ENCODE data around the gene ATF4. TPM values are rescaled to one million over a fixed set of nuclear protein-coding genes. Genes with fewer than 3 reads are reported as not detected.

ATF4 gene
- total RNA-seq, 2 experiments from 2014 or later = 589 to 609 TPM

- Mint-ChIP-seq H3K9me3 (no peaks in the 10 kb centered on the region), H3K4me1 (ENCODE audit: low read depth) (peaks cover 20% of the 10 kb centered on the region), H3K27ac (no peak overlapping the region), H3K27me3 (ENCODE audit: low read depth) (no peaks in the 10 kb centered on the region), H3K4me3 (no peak overlapping the region), H3K36me3 (ENCODE audit: low read depth) (peaks cover 10% of the 10 kb centered on the region)
- CTCF ChIA-PET = interaction anchor here (0.6 to 4.1 kb wide), 27 partner anchors 9 to 813 kb away, joined by 3 to 67 read pairs (median 6); no protein-coding TSS in a partner anchor
- no peak for DNase-seq
- intact Hi-C loops (cut with micrococcal nuclease) = loop anchor here (10.0 kb wide), 1 partner anchor 1749 kb away; the partner anchor contains the start of gene RANGAP1
Observed at GRCh38 chr22:39535357-39535725, 15.0 kb downstream of the ATF4 start.

GRCh38 chr22:39535831-39536449, 15.6 kb downstream of the ATF4 start:
- CTCF ChIA-PET = interaction anchor here (1.2 to 4.1 kb wide), 12 partner anchors 8 to 812 kb away, joined by 3 to 67 read pairs (median 6); no protein-coding TSS in a partner anchor
- Mint-ChIP-seq H3K36me3 (ENCODE audit: low read depth) (peaks cover 5% of the 10 kb centered on the region), H3K27ac (no peak overlapping the region), H3K9me3 (no peaks in the 10 kb centered on the region), H3K4me1 (ENCODE audit: low read depth) (peaks cover 14% of the 10 kb centered on the region), H3K27me3 (ENCODE audit: low read depth) (no peaks in the 10 kb centered on the region), H3K4me3 (no peak overlapping the region)
- intact Hi-C loops (cut with micrococcal nuclease) = loop anchor here (10.0 kb wide), 1 partner anchor 1749 kb away; the partner anchor contains the start of gene RANGAP1
- DNase-seq = no peak

GRCh38 chr22:39536711-39537110, 16.3 kb downstream of the ATF4 start:
- no peak for DNase-seq
- peaks cover 7% of the 10 kb centered on the region for H3K4me1 Mint-ChIP-seq (ENCODE audit: low read depth)
- no peak overlapping the region for H3K27ac Mint-ChIP-seq
- no peak overlapping the region for H3K4me3 Mint-ChIP-seq
- intact Hi-C loops (cut with micrococcal nuclease) = loop anchor here (10.0 kb wide), 1 partner anchor 1748 kb away; the partner anchor contains the start of gene RANGAP1
- peaks cover 2% of the 10 kb centered on the region for H3K36me3 Mint-ChIP-seq (ENCODE audit: low read depth)
- H3K9me3 Mint-ChIP-seq = no peaks in the 10 kb centered on the region
- no peaks in the 10 kb centered on the region for H3K27me3 Mint-ChIP-seq (ENCODE audit: low read depth)
- CTCF ChIA-PET = interaction anchor here (1.2 to 4.1 kb wide), 3 partner anchors 23 to 489 kb away, joined by 3 to 67 read pairs (median 9); no protein-coding TSS in a partner anchor

- no peak overlapping the region for H3K4me3 Mint-ChIP-seq
- intact Hi-C loops (cut with micrococcal nuclease) = loop anchor here (10.0 kb wide), 1 partner anchor 1747 kb away; the partner anchor contains the start of gene RANGAP1
- no peak overlapping the region for H3K27ac Mint-ChIP-seq
- peaks cover under 1% of the 10 kb centered on the region for H3K27me3 Mint-ChIP-seq (ENCODE audit: low read depth)
- CTCF ChIA-PET = interaction anchor here (1.1 to 1.2 kb wide), 2 partner anchors 487 to 499 kb away, joined by 5 to 9 read pairs; no protein-coding TSS in a partner anchor
- H3K36me3 Mint-ChIP-seq (ENCODE audit: low read depth) = no peaks in the 10 kb centered on the region
- H3K4me1 Mint-ChIP-seq (ENCODE audit: low read depth) = peaks cover 3% of the 10 kb centered on the region
- DNase-seq = no peak
- no peaks in the 10 kb centered on the region for H3K9me3 Mint-ChIP-seq
Observed at GRCh38 chr22:39537975-39538374, 17.6 kb downstream of the ATF4 start.

- peak; percentile 59 for DNase-seq
- Mint-ChIP-seq H3K9me3 (no peaks in the 10 kb centered on the region), H3K27ac (no peak overlapping the region), H3K36me3 (ENCODE audit: low read depth) (no peaks in the 10 kb centered on the region), H3K4me3 (no peak overlapping the region), H3K4me1 (ENCODE audit: low read depth) (peaks cover 10% of the 10 kb centered on the region), H3K27me3 (ENCODE audit: low read depth) (peaks cover 25% of the 10 kb centered on the region)
- intact Hi-C loops (cut with micrococcal nuclease) = no loop called here
- CTCF ChIA-PET = interaction anchor here (0.6 to 4.1 kb wide), 5 partner anchors 8 to 482 kb away, joined by 3 to 20 read pairs (median 3); no protein-coding TSS in a partner anchor
Observed at GRCh38 chr22:39543095-39543494, 22.7 kb downstream of the ATF4 start.

- H3K9me3 Mint-ChIP-seq = no peaks in the 10 kb centered on the region
- CTCF ChIA-PET = interaction anchor here (1.3 to 4.1 kb wide), 3 partner anchors 11 to 479 kb away, joined by 6 to 20 read pairs (median 14); no protein-coding TSS in a partner anchor
- intact Hi-C loops (cut with micrococcal nuclease) = no loop called here
- peaks cover 10% of the 10 kb centered on the region for H3K4me1 Mint-ChIP-seq (ENCODE audit: low read depth)
- no peak overlapping the region for H3K27ac Mint-ChIP-seq
- peak; percentile 80 for DNase-seq
- no peak overlapping the region for H3K4me3 Mint-ChIP-seq
- H3K36me3 Mint-ChIP-seq (ENCODE audit: low read depth) = no peaks in the 10 kb centered on the region
- peaks cover 28% of the 10 kb centered on the region for H3K27me3 Mint-ChIP-seq (ENCODE audit: low read depth)
Observed at GRCh38 chr22:39545386-39546365, 25.3 kb downstream of the ATF4 start.

- no peak overlapping the region for H3K4me3 Mint-ChIP-seq
- no peak overlapping the region for H3K27ac Mint-ChIP-seq
- H3K9me3 Mint-ChIP-seq = no peaks in the 10 kb centered on the region
- H3K27me3 Mint-ChIP-seq (ENCODE audit: low read depth) = peaks cover 29% of the 10 kb centered on the region
- H3K36me3 Mint-ChIP-seq (ENCODE audit: low read depth) = no peaks in the 10 kb centered on the region
- peaks cover 10% of the 10 kb centered on the region for H3K4me1 Mint-ChIP-seq (ENCODE audit: low read depth)
- DNase-seq = no peak
- CTCF ChIA-PET = interaction anchor here (1.3 kb wide), 1 partner anchor 12 kb away, joined by 4 read pairs; no protein-coding TSS in a partner anchor
- intact Hi-C loops (cut with micrococcal nuclease) = no loop called here
Observed at GRCh38 chr22:39546889-39547586, 26.7 kb downstream of the ATF4 start.

- Mint-ChIP-seq H3K4me3 (no peak overlapping the region), H3K9me3 (no peaks in the 10 kb centered on the region), H3K27me3 (ENCODE audit: low read depth) (peaks cover 29% of the 10 kb centered on the region), H3K27ac (no peak overlapping the region), H3K36me3 (ENCODE audit: low read depth) (no peaks in the 10 kb centered on the region), H3K4me1 (ENCODE audit: low read depth) (peaks cover 10% of the 10 kb centered on the region)
- CTCF ChIA-PET = interaction anchor here (1.3 kb wide), 1 partner anchor 13 kb away, joined by 4 read pairs; no protein-coding TSS in a partner anchor
- intact Hi-C loops (cut with micrococcal nuclease) = no loop called here
- DNase-seq = no peak
Observed at GRCh38 chr22:39547587-39547947, 27.2 kb downstream of the ATF4 start.

GRCh38 chr22:39553429-39553828, 33.1 kb downstream of the ATF4 start:
- H3K27me3 Mint-ChIP-seq (ENCODE audit: low read depth) = peaks cover 14% of the 10 kb centered on the region
- no peaks in the 10 kb centered on the region for H3K9me3 Mint-ChIP-seq
- intact Hi-C loops (cut with micrococcal nuclease) = no loop called here
- DNase-seq = no peak
- CTCF ChIA-PET = interaction anchor here (0.6 to 1.7 kb wide), 2 partner anchors 101 to 471 kb away, joined by 3 to 4 read pairs; no protein-coding TSS in a partner anchor
- peaks cover 4% of the 10 kb centered on the region for H3K4me1 Mint-ChIP-seq (ENCODE audit: low read depth)
- H3K27ac Mint-ChIP-seq = no peak overlapping the region
- no peaks in the 10 kb centered on the region for H3K36me3 Mint-ChIP-seq (ENCODE audit: low read depth)
- no peak overlapping the region for H3K4me3 Mint-ChIP-seq

- H3K9me3 Mint-ChIP-seq = no peaks in the 10 kb centered on the region
- intact Hi-C loops (cut with micrococcal nuclease) = no loop called here
- CTCF ChIA-PET = interaction anchor here (0.6 to 1.9 kb wide), 2 partner anchors 19 to 102 kb away, joined by 4 to 6 read pairs; no protein-coding TSS in a partner anchor
- H3K27ac Mint-ChIP-seq = no peak overlapping the region
- no peak for DNase-seq
- peaks cover 4% of the 10 kb centered on the region for H3K4me1 Mint-ChIP-seq (ENCODE audit: low read depth)
- no peaks in the 10 kb centered on the region for H3K36me3 Mint-ChIP-seq (ENCODE audit: low read depth)
- no peak overlapping the region for H3K4me3 Mint-ChIP-seq
- peaks cover 17% of the 10 kb centered on the region for H3K27me3 Mint-ChIP-seq (ENCODE audit: low read depth)
Observed at GRCh38 chr22:39554151-39554550, 33.8 kb downstream of the ATF4 start.

GRCh38 chr22:39556970-39557841, 36.8 kb downstream of the ATF4 start:
- peak; percentile 73 for DNase-seq
- Mint-ChIP-seq H3K4me1 (ENCODE audit: low read depth) (peaks cover 4% of the 10 kb centered on the region), H3K9me3 (no peaks in the 10 kb centered on the region), H3K27ac (no peak overlapping the region), H3K36me3 (ENCODE audit: low read depth) (no peaks in the 10 kb centered on the region), H3K4me3 (peak overlapping the region; percentile 33), H3K27me3 (ENCODE audit: low read depth) (peaks cover 13% of the 10 kb centered on the region)
- intact Hi-C loops (cut with micrococcal nuclease) = loop anchor here (5.0 kb wide), 1 partner anchor 465 kb away; no protein-coding TSS in a partner anchor
- CTCF ChIA-PET = interaction anchor here (0.6 to 1.9 kb wide), 6 partner anchors 22 to 579 kb away, joined by 3 to 6 read pairs (median 4); no protein-coding TSS in a partner anchor
